ENCODE results near the gene NLRP9.

NLRP9 gene

DNA sequence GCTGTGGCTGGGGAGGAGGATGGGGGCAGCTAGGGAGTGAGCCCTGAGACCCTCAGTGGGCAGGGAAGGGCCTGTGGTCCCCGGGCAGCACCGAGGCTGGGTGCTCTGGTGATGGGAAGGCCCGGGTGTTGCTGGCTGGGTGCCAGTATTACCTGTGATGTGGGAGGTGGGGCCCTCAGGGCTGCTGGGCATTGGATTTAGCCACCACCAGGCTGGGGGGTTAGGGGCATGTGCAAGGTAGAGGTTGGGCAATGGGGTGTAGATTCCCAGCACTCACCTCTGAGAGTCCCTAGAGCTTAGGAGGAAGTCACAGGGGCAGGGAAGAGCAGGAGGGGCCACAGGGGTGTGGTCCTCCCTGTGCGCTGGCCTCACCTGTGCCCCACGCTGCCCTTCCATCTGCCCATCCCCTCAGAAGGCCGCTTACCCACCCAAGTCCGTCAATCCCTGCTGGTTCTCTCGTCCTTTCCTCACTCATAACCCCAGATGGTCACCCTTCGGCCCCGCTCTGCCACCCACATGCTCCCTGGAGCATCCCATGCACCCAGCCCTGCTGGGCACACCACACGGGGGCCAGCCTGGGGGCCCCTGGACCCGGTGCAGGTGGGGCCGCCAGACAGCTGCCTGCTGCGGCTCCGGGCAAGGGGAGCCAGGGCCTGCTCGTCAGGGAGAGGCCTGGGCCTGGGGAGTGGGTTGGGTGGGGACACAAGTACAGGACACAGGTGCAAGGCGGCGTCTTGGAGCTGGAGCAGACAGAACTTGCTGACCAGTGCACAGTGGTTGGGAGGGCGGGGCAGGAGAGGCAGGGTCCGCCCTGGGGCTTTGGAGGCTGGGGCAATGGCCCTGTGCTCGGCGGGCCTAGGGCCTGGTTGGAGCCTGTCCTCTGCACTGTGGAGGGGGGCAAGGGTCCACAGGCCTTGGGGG, 50.7 kb downstream of the NLRP9 start:
- DNase-seq: peak; percentile 23

- peak; percentile 28 for DNase-seq
Measured at GRCh38 chr19:55686311-55687050, 51.7 kb downstream of the NLRP9 start.

- DNase-seq: peak; percentile 7
Measured at GRCh38 chr19:55685776-55686175, 52.4 kb downstream of the NLRP9 start.

DNA sequence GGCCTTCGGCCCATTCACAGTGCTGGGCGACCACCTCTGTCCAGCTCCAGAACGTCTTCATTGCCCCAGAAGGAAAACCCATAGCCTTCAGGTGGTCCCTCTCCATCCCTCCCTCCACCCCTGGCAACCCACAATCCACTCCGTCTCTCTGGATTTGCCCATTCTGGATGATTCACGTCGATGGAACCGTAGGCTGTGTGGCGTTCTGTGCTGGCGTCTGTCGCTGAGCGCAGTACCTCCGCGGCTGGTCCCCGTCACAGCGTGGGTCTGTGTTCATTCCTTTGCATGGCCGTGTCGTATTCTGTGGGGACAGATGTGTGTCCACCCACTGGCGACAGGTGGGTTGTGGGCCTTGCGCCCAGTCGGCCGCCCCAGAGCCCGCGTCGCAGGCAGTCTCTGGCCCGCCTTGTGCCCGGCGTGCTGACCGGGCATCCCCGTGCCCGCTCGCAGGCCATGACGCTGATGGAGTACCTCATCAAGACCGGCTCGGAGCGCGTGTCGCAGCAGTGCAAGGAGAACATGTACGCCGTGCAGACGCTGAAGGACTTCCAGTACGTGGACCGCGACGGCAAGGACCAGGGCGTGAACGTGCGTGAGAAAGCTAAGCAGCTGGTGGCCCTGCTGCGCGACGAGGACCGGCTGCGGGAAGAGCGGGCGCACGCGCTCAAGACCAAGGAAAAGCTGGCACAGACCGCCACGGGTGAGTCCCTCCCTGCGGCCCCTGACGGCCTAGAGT, 53.1 kb downstream of the NLRP9 start:
- peak; percentile 35 for DNase-seq

- DNase-seq: no peak
Measured at GRCh38 chr19:55683449-55684261, 54.5 kb downstream of the NLRP9 start.

- no peak for DNase-seq
Measured at GRCh38 chr19:55681131-55682092, 56.8 kb downstream of the NLRP9 start.

DNA sequence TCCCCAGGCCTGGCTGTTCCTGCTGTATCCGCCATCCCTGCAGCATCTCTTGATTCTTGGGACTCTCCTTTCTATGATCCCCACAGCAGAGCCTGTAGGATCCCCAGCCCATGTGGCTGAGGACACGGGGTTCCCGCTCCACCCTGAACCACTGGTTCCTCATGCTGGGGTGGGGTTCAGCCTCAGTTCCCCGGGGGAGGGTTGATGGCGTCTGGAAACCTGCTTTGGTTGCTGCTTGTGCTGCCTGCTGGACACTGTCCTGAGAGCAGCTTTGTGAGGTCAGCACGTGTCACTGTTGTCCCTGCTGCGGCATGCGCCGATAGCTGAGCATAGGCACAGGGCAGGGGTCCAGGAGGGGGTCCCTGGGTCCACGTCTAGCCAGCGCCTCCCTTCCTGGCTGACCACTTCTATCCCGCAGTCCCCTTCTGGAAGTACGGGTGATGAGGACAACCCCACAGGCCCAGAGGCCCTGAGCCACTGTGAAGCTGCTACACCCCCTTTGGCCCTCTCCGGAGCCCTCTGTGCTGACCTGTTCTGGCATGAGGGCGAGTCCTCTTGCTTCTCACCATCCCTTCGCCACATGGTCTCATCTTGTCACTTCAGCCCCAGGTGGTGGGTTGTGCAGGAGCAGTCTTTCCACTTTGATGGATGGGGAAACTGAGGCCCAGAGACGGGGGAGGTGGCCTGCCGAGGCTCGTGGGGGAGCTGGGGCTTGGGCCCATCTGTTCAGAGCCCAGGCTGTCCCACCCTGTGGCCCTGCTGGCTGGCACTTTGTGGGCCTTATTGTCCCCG, 57.7 kb downstream of the NLRP9 start:
- no peak for DNase-seq

GRCh38 chr19:55679343-55680257, 58.6 kb downstream of the NLRP9 start:
- no peak for DNase-seq

DNA sequence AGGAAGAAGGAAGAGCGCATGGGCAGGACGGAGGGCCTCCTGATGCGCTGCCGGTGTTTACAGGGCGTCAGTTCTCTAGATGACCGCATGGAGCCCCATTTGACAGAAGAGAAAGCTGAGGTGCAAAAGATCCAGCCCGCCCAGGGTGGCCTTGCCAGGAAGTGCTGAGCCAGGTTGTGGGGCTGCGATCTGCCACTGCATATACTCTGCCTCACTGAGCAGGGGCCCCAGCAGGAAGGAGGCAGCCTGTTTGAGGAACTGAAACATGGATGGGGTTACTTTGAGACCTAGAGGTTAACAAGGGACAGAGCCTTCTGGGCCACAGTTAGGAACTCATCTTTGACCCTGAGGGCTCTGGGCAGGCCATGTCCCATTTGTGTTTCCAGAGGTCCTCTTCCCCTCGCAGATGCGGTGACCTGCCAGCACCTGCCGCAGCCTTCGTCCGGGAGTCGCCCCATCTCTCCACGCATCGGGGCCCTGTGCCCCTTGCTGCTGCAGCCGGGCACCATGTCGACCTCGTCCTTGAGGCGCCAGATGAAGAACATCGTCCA, 60.0 kb downstream of the NLRP9 start:
- no peak for DNase-seq

DNA sequence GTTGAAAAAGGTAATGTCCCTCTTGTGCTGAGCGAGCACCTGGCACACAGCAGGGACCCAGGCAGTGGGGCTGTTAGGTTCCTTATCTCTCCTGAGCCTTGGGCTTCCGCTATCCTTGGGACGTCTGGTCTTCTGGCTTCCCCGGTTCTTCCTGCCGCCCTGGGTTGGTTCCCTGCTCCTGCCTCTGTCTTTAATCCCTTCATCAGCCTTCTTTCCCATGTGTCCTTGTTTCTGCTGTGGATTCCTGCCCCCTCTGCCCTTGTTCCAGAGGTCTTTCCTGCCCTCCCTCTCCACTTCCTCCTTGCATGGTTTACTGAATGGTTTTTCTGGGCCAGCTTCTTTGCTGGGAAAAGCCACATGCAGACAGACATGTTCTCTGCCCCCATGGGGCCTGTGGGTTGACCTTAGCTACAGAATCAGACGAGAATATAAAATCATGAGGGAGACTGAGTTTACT, 60.6 kb downstream of the NLRP9 start:
- DNase-seq: no peak

DNA sequence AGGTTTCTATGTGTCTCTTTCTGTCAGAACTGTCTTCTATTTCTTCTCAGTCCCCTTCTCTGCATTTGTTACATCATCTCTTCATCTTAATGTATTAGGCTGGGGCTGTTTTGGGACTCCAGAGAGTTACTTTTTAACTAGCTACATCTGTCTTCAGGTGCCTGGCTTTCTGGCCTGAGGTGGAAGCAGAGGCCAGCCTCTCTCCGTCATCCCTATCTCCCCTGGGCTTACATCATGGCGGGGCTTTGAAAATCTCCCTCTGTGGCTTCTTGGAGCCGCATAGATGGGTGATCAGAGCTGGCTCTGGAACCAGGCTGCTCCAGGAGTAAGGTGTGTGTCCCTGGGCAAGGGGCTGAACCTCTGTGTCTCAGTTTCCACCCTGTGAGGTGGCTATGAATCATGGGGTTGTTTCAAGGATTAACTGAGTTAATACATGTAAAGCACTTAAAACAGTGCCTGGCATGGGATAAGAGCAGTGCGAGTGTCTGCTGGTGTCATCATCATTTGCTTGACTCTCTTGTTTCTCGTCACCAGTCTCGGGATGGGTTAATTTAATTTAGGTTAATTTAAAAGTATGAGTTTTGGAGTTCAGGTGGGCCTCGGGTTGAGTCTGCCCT, 61.2 kb downstream of the NLRP9 start:
- DNase-seq: no peak

DNA sequence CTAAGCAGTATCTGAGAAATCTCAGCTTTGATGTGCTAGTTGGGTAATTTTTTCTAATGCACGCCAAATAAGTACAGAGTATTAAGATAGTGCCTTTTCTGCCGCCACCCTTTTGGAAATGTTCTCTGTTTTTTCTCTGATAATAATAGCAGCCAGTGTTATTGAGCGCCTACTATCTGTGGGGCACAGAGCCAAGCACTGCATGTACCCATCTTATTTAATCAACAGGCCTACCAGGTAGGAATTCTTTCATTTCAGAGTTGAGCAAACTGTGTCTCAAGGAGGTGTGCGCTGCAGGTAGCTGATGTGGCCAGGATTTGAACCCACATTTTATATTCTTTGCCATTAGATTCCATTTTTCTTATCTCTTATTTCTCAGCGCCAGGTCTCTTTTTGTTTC, 61.8 kb downstream of the NLRP9 start:
- no peak for DNase-seq

DNA sequence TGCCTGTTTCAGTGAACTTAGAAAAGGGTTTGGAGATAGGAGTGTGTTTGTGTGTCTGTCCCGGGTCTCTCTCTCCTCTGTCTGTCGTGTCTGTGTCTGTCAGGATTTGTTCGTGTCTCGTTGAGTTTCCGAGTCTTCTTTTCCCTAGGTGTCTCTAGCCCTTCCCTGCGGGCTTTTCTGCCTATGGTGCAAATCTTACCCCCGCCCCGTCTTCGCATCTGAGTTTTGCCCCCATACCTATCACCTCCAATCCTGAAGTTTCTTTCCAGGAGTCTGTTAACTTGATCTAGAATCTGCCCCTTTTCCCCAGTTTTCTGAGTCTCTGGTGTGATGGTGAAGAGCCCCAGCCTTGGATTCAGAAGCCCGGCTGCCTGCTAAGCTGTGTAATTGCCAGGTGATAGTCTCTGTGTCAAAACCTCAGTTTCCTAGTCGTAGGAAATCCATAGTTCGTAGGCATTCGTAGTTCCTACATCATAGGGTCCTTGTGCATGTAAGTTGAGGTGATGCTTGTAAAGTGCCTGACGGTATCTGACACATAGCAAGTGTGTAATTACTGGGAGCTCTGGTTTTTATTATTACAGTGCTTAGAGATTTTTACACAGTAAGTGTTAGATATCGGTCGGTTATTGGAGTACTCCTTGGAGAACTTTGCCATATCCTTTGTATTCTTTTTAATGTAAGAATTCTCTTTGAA, 62.4 kb downstream of the NLRP9 start:
- DNase-seq: no peak

DNA sequence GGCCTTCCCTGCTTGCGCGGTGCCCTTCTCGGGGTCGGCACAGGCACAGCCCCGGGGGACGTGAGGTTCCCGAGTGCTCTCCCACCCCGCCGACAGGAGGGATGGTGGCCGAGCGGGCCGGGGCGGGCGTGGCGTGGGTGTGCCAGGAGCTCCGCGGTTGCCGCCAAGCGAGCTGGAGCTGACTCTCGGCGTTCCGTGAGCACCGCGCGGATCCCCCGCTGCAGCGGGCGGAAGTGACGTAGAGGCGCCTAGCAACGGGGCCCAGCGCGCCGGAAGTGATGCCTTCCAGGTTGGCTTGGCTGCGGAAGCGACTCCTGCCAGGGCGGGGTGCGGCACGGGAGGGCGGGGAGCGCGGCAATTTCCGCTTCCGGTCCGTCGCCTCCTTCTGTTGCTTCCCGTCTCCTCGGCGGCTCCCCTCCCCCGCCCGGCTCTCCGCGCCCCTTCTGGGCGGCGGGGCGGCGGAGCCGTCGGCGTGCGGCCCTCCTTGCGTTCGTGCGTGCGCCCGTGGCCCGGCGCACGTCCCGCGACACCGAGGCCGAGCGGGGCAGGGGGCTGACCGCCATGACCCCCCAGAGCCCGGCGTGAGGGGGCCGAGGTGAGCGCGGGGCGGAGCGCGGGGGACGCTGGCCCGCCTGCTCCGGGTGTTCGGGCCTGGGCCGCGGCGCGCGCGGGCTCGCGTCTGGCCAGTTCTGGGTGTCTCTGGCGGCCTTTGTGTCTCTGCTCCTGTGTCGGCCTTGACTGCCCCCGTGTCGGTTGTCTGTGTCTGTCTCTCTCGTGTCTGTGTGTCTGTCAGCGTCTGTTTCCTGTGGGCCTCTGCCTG, 63.2 kb downstream of the NLRP9 start, which contains the start of gene EPN1:
TSS of gene EPN1 (plus strand) at position 386 of the 820 bp plus-strand sequence. CDS start 3,402 bp downstream, outside the sequence.
- peak; percentile 97 for DNase-seq

- DNase-seq: no peak
Measured at GRCh38 chr19:55674459-55674840, 63.8 kb downstream of the NLRP9 start.

- DNase-seq: no peak
Measured at GRCh38 chr19:55673889-55674288, 64.3 kb downstream of the NLRP9 start.

- DNase-seq: no peak
Measured at GRCh38 chr19:55673465-55673864, 64.7 kb downstream of the NLRP9 start.

Data from left hindlimb (tissue), 1 donor.